GM23338 (cell line): Measurements from ENCODE around the gene VTCN1. TPM values are rescaled to one million over a fixed set of nuclear protein-coding genes. Genes with fewer than 3 reads are reported as not detected.

Experiments used
- ATAC-seq: fragments of 200-7000 bp; cut with Tn5 transposase; 3 replicates; pipeline ENCODE4 v1.9.1; 2020
- DNase-seq: peaks from one replicate; pipeline ENCODE4 v3.0.0-alpha.2; 2015; ENCODE audit warnings: low spot score
- H2AFZ ChIP-seq: fragments of 200-600 bp; sonication (generic); 2 replicates; pipeline ENCODE4 v1.8.0; 2016; ENCODE audit warnings: antibody characterized with exemption, mild to moderate bottlenecking, moderate library complexity
- H3F3A ChIP-seq: fragments of 200-600 bp; sonication (generic); replicated peaks from 2 replicates; pipeline ENCODE4 v1.8.0; 2017; ENCODE audit warnings: antibody characterized with exemption, mixed run types, low read depth
- H3K27ac ChIP-seq: fragments of 200-600 bp; sonication (generic); 2 replicates; pipeline ENCODE4 v1.6.1; 2016; ENCODE audit warnings: low read depth
- H3K27me3 ChIP-seq: fragments of 200-600 bp; sonication (generic); 2 replicates; pipeline ENCODE4 v1.8.0; 2016; ENCODE audit warnings: mild to moderate bottlenecking, mixed run types, moderate library complexity; ENCODE audit not compliant: insufficient read depth
- H3K36me3 ChIP-seq: fragments of 200-600 bp; sonication (generic); 2 replicates; pipeline ENCODE4 v1.8.0; 2016; ENCODE audit warnings: mild to moderate bottlenecking; ENCODE audit not compliant: insufficient read depth
- H3K4me1 ChIP-seq: fragments of 200-600 bp; sonication (generic); 2 replicates; pipeline ENCODE4 v1.8.0; 2016; ENCODE audit warnings: mild to moderate bottlenecking, moderate library complexity; ENCODE audit not compliant: insufficient read depth
- H3K4me2 ChIP-seq: fragments of 200-600 bp; sonication (generic); 2 replicates; pipeline ENCODE4 v1.7.1; 2017; ENCODE audit warnings: mixed run types
- H3K4me3 ChIP-seq: fragments of 200-600 bp; sonication (generic); 2 replicates; pipeline ENCODE4 v1.6.1; 2016; ENCODE audit warnings: mixed run types
- H3K79me2 ChIP-seq: fragments of 200-600 bp; sonication (generic); replicated peaks from 2 replicates; pipeline ENCODE4 v1.8.0; 2017; ENCODE audit warnings: mild to moderate bottlenecking; ENCODE audit not compliant: insufficient read depth
- H3K9me2 ChIP-seq: fragments of 200-600 bp; sonication (generic); 2 replicates; pipeline ENCODE4 v1.8.0; 2017; ENCODE audit not compliant: insufficient read depth
- H4K20me1 ChIP-seq: fragments of 200-600 bp; sonication (generic); replicated peaks from 2 replicates; pipeline ENCODE4 v1.8.0; 2017; ENCODE audit warnings: mild to moderate bottlenecking; ENCODE audit not compliant: insufficient read depth
- H3K27ac Mint-ChIP-seq: 2 replicates; pipeline ENCODE4 v1.8.0; 2020; ENCODE audit warnings: inconsistent platforms, mild to moderate bottlenecking, moderate library complexity, mixed read lengths
- H3K27me3 Mint-ChIP-seq: 3 replicates; pipeline ENCODE4 v1.8.0; 2022; ENCODE audit warnings: low read depth, mild to moderate bottlenecking, moderate library complexity, mixed read lengths, inconsistent platforms; ENCODE audit not compliant: insufficient read depth, poor library complexity
- H3K36me3 Mint-ChIP-seq: 3 replicates; pipeline ENCODE4 v1.8.0; 2021; ENCODE audit warnings: low read depth, mild to moderate bottlenecking, inconsistent platforms, moderate library complexity, mixed read lengths
- H3K4me1 Mint-ChIP-seq: 3 replicates; pipeline ENCODE4 v1.8.0; 2020; ENCODE audit warnings: mild to moderate bottlenecking, inconsistent platforms, mixed read lengths
- H3K4me3 Mint-ChIP-seq: 3 replicates; pipeline ENCODE4 v1.8.0; 2021; ENCODE audit warnings: moderate library complexity, mild to moderate bottlenecking, inconsistent platforms, mixed read lengths
- H3K9me3 Mint-ChIP-seq: 3 replicates; pipeline ENCODE4 v1.8.0; 2020; ENCODE audit warnings: moderate library complexity, mild to moderate bottlenecking, inconsistent platforms, mixed read lengths
- CREB1 ChIP-seq: fragments of 250-450 bp; sonication (Bioruptor Pico); IDR thresholded peaks from 2 replicates; pipeline ENCODE4 v1.5.0; 2020; ENCODE audit warnings: low read depth, mild to moderate bottlenecking, moderate library complexity
- EZH2 ChIP-seq: fragments of 200-600 bp; sonication (generic); IDR thresholded peaks from one replicate; pipeline ENCODE4 v1.8.0; 2017; ENCODE audit warnings: antibody characterized with exemption, mild to moderate bottlenecking, low read depth; ENCODE audit not compliant: unreplicated experiment
- EZH2phosphoT487 ChIP-seq: fragments of 200-600 bp; sonication (generic); IDR thresholded peaks from one replicate; pipeline ENCODE4 v1.8.1; 2018; ENCODE audit warnings: antibody characterized with exemption; ENCODE audit not compliant: unreplicated experiment
- JUNB ChIP-seq: IDR thresholded peaks from one replicate; pipeline ENCODE4 v1.6.1; 2016; ENCODE audit warnings: antibody characterized with exemption; ENCODE audit not compliant: unreplicated experiment
- NANOG ChIP-seq: IDR thresholded peaks from 2 replicates; pipeline ENCODE4 v1.6.1; 2016; ENCODE audit warnings: antibody characterized with exemption, borderline replicate concordance
- POLR2AphosphoS5 ChIP-seq: IDR thresholded peaks from 2 replicates; pipeline ENCODE4 v1.6.1; 2016; ENCODE audit warnings: antibody characterized with exemption, low read depth
- STAT1 ChIP-seq: IDR thresholded peaks from one replicate; pipeline ENCODE4 v1.6.1; 2016; ENCODE audit warnings: antibody characterized with exemption; ENCODE audit not compliant: unreplicated experiment
- ZNF114 ChIP-seq: fragments of 250-450 bp; sonication (Bioruptor Pico); IDR thresholded peaks from 2 replicates; pipeline ENCODE4 v1.5.0; 2020; ENCODE audit warnings: mild to moderate bottlenecking, moderate library complexity
- ZNF331 ChIP-seq: fragments of 250-450 bp; sonication (Bioruptor Pico); IDR thresholded peaks from 2 replicates; pipeline ENCODE4 v1.5.0; 2020; ENCODE audit warnings: low read depth, mild to moderate bottlenecking, moderate library complexity
- polyA plus RNA-seq: library from polyadenylated mRNA; unstranded; fragments of >200 nt; fragmentation: Nextera tagmentation; extraction: Ambion mirVana; gene quantifications from 2 replicates; pipeline ENCODE4 v1.2.1, GENCODE V29; 2016
- total RNA-seq: library from RNA; depleted of rRNA; stranded (reverse); fragments of >200 nt; shearing (Covaris generic); gene quantifications from 2 replicates; pipeline ENCODE4 v1.2.3, GENCODE V29; 2014
- TF ChIP-seq, protein P1 (sequence below), 2 experiments: fragments of 200-600 bp in 1 of 2; sonication (generic) in 1 of 2; conservative IDR thresholded peaks; 2 replicates each; pipeline versions ENCODE4 v1.5.1 to v1.6.1; 2016 to 2017; ENCODE audit warnings: antibody characterized with exemption in 2 of 2, low read depth in 2 of 2, mild to moderate bottlenecking in 2 of 2, moderate library complexity in 1 of 2
- TF ChIP-seq, protein P2 (sequence below): IDR thresholded peaks from 2 replicates; pipeline ENCODE4 v1.6.1; 2016; ENCODE audit warnings: antibody characterized with exemption
- TF ChIP-seq, protein P3 (sequence below): IDR thresholded peaks from one replicate; pipeline ENCODE4 v1.6.1; 2018; ENCODE audit warnings: antibody characterized with exemption; ENCODE audit not compliant: unreplicated experiment

VTCN1 gene
- total and polyA plus RNA-seq, 2 experiments from 2014 or later, result not detected

DNA sequence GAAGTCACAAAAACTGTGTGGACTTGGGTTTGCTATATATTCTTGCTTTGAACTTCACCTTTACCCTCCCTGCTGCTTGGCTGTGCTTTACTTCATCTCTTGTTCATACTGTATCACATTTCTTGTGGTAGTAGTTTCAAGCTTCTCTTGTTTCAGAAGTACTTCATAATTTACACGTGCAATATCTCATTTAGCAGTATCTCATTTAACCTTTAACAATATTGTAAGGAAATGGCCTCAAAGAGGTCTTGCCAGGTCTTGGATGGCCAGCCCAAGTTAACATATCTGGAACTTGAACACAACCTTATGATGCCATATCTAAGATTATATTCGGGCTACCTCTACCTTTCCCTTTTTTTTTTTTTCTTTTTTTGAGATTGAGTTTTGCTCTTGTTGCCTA lies 87.5 kb downstream of the VTCN1 start:
- Histone ChIP-seq H3K36me3 (no peaks in the 10 kb centered on the region), H3K27me3 (no peaks in the 10 kb centered on the region), H2AFZ (no peak overlapping the region), H3K27ac (no peak overlapping the region), H3K4me1 (peaks cover 16% of the 10 kb centered on the region), H3F3A (no peaks in the 10 kb centered on the region), H3K9me2 (no peaks in the 10 kb centered on the region), H3K4me2 (no peak overlapping the region), H3K4me3 (no peak overlapping the region), H4K20me1 (no peaks in the 10 kb centered on the region), H3K79me2 (peaks cover 4% of the 10 kb centered on the region; the same call in 1 of the 2 replicates)
- Mint-ChIP-seq H3K27me3 (peaks cover 9% of the 10 kb centered on the region), H3K4me3 (no peak overlapping the region), H3K4me1 (peaks cover 16% of the 10 kb centered on the region), H3K36me3 (peaks cover 3% of the 10 kb centered on the region; the same call in 2 of the 3 replicates), H3K27ac (no peak overlapping the region), H3K9me3 (no peaks in the 10 kb centered on the region)
- TF ChIP-seq EZH2phosphoT487 (no peak), POLR2AphosphoS5 (no peak), EZH2 (no peak), JUNB (no peak), CREB1 (CRISPR knock-in tag) (no peak), STAT1 (no peak)
- TF ChIP-seq, protein P1, sequence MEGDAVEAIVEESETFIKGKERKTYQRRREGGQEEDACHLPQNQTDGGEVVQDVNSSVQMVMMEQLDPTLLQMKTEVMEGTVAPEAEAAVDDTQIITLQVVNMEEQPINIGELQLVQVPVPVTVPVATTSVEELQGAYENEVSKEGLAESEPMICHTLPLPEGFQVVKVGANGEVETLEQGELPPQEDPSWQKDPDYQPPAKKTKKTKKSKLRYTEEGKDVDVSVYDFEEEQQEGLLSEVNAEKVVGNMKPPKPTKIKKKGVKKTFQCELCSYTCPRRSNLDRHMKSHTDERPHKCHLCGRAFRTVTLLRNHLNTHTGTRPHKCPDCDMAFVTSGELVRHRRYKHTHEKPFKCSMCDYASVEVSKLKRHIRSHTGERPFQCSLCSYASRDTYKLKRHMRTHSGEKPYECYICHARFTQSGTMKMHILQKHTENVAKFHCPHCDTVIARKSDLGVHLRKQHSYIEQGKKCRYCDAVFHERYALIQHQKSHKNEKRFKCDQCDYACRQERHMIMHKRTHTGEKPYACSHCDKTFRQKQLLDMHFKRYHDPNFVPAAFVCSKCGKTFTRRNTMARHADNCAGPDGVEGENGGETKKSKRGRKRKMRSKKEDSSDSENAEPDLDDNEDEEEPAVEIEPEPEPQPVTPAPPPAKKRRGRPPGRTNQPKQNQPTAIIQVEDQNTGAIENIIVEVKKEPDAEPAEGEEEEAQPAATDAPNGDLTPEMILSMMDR (conservative IDR thresholded peaks at IDR 0.05; ENCODE audit: low read depth in 2 of 2), result no peak
- TF ChIP-seq, protein P2, sequence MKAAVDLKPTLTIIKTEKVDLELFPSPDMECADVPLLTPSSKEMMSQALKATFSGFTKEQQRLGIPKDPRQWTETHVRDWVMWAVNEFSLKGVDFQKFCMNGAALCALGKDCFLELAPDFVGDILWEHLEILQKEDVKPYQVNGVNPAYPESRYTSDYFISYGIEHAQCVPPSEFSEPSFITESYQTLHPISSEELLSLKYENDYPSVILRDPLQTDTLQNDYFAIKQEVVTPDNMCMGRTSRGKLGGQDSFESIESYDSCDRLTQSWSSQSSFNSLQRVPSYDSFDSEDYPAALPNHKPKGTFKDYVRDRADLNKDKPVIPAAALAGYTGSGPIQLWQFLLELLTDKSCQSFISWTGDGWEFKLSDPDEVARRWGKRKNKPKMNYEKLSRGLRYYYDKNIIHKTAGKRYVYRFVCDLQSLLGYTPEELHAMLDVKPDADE, result no peak
- DNase-seq (no peak), ATAC-seq (no peak)

DNA sequence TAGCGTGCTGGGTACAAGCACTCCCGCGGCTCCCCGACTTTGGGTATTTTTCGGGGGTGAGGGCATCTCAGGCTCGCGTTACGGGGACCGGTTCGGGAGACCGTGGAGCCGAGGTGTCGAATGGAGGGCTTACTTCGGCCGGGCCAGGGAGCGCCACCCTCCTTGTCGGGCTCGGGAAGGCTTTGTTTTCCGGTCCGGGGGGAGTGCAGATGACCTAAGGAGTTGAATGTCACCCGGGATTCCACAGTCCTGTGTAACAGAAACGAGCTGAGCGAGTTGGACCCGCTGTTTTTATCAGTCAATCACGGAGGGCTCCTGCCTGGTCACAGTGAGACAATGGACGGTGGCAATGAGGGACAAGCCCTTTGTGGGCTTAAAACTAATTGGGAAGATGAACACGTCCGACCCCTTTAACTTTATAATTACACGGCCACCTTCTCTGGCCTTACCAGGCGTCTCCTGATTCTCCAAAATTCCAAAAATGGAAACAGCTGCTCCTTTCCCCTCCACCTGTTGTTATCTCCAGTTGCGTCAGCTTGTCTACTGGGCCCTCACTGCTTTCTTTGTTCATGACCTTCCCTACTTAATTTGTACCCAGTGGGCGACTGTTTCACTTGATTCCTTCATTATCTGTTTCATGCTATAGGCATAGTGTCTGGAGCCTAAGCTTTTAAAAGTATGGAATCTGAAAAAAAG lies 88.2 kb downstream of the VTCN1 start:
- H3K4me2 ChIP-seq, result peak overlapping the region; percentile 82
- peak overlapping the region; percentile 94 for H3K27ac Mint-ChIP-seq
- peaks cover 4% of the 10 kb centered on the region; the same call in 1 of the 2 replicates for H3K79me2 ChIP-seq
- peaks cover 11% of the 10 kb centered on the region for H3K4me1 Mint-ChIP-seq
- no peaks in the 10 kb centered on the region for H3K36me3 ChIP-seq
- H3K9me3 Mint-ChIP-seq, result no peaks in the 10 kb centered on the region
- no peaks in the 10 kb centered on the region for H3F3A ChIP-seq
- H3K4me1 ChIP-seq, result peaks cover 12% of the 10 kb centered on the region
- no peaks in the 10 kb centered on the region for H3K9me2 ChIP-seq
- H3K27ac ChIP-seq, result peak overlapping the region; percentile 86; the same call in 1 of the 2 replicates
- DNase-seq (no peak), ATAC-seq (no peak)
- H3K36me3 Mint-ChIP-seq, result peaks cover 11% of the 10 kb centered on the region; the same call in 2 of the 3 replicates
- H3K4me3 ChIP-seq, result peak overlapping the region; percentile 77
- peak overlapping the region; percentile 85 for H3K4me3 Mint-ChIP-seq
- peak overlapping the region; percentile 79 for H2AFZ ChIP-seq
- H3K27me3 ChIP-seq, result no peaks in the 10 kb centered on the region
- no peaks in the 10 kb centered on the region for H4K20me1 ChIP-seq
- H3K27me3 Mint-ChIP-seq, result peaks cover 9% of the 10 kb centered on the region
- TF ChIP-seq ZNF331 (CRISPR knock-in tag), result no peak
- TF ChIP-seq, protein P3, sequence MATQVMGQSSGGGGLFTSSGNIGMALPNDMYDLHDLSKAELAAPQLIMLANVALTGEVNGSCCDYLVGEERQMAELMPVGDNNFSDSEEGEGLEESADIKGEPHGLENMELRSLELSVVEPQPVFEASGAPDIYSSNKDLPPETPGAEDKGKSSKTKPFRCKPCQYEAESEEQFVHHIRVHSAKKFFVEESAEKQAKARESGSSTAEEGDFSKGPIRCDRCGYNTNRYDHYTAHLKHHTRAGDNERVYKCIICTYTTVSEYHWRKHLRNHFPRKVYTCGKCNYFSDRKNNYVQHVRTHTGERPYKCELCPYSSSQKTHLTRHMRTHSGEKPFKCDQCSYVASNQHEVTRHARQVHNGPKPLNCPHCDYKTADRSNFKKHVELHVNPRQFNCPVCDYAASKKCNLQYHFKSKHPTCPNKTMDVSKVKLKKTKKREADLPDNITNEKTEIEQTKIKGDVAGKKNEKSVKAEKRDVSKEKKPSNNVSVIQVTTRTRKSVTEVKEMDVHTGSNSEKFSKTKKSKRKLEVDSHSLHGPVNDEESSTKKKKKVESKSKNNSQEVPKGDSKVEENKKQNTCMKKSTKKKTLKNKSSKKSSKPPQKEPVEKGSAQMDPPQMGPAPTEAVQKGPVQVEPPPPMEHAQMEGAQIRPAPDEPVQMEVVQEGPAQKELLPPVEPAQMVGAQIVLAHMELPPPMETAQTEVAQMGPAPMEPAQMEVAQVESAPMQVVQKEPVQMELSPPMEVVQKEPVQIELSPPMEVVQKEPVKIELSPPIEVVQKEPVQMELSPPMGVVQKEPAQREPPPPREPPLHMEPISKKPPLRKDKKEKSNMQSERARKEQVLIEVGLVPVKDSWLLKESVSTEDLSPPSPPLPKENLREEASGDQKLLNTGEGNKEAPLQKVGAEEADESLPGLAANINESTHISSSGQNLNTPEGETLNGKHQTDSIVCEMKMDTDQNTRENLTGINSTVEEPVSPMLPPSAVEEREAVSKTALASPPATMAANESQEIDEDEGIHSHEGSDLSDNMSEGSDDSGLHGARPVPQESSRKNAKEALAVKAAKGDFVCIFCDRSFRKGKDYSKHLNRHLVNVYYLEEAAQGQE, result no peak
- TF ChIP-seq, protein P2, result no peak
- TF ChIP-seq EZH2phosphoT487, result no peak
- no peak for TF ChIP-seq JUNB
- TF ChIP-seq, protein P1 (conservative IDR thresholded peaks at IDR 0.05; ENCODE audit: low read depth in 2 of 2), result no peak
- no peak for TF ChIP-seq STAT1
- TF ChIP-seq NANOG, result no peak
- no peak for TF ChIP-seq CREB1 (CRISPR knock-in tag)
- no peak for TF ChIP-seq ZNF114 (CRISPR knock-in tag)
- TF ChIP-seq POLR2AphosphoS5, result no peak
- TF ChIP-seq EZH2, result no peak
